GM19438 (cell line): ENCODE data around the gene GPR17.

Experiments
- ATAC-seq: cut with Tn5 transposase; IDR thresholded peaks from one replicate; pipeline ENCODE4 v1.9.1; 2021; ENCODE audit warnings: low read depth; ENCODE audit not compliant: unreplicated experiment

The GPR17 gene

GRCh38 chr2:127665267-127665893, 19.4 kb downstream of the GPR17 start:
- ATAC-seq: no peak

- no peak for ATAC-seq
Measured at GRCh38 chr2:127669056-127669455, 23.1 kb downstream of the GPR17 start.

- ATAC-seq: no peak
Measured at GRCh38 chr2:127670055-127670956, 24.4 kb downstream of the GPR17 start.

GRCh38 chr2:127670957-127671290, 25.0 kb downstream of the GPR17 start:
- ATAC-seq: no peak

- ATAC-seq: no peak
Measured at GRCh38 chr2:127671557-127672302, 25.8 kb downstream of the GPR17 start.

- ATAC-seq: no peak
Measured at GRCh38 chr2:127672341-127673224, 26.6 kb downstream of the GPR17 start.

- no peak for ATAC-seq
Measured at GRCh38 chr2:127673291-127674069, 27.5 kb downstream of the GPR17 start.

- ATAC-seq: no peak
Measured at GRCh38 chr2:127674241-127675209, 28.6 kb downstream of the GPR17 start.

- no peak for ATAC-seq
Measured at GRCh38 chr2:127675331-127676261, 29.6 kb downstream of the GPR17 start, which contains the start of gene LIMS2. Gene LIMS2, minus strand, starts transcription at chr2:127675530. Its CDS starts 506 bp downstream, at chr2:127675024.

GRCh38 chr2:127676906-127677305, 31.0 kb downstream of the GPR17 start:
- no peak for ATAC-seq

GRCh38 chr2:127678531-127678930, 32.6 kb downstream of the GPR17 start:
- ATAC-seq: no peak

GRCh38 chr2:127678991-127679390, 33.0 kb downstream of the GPR17 start:
- no peak for ATAC-seq

GRCh38 chr2:127679680-127680361, 33.9 kb downstream of the GPR17 start:
- ATAC-seq: no peak

GRCh38 chr2:127680706-127681287, 34.8 kb downstream of the GPR17 start:
- no peak for ATAC-seq

GRCh38 chr2:127681288-127681804, 35.4 kb downstream of the GPR17 start:
- no peak for ATAC-seq
